WTC11 (cell line): Measurements from ENCODE around the gene RYR1. TPM values are rescaled to one million over a fixed set of nuclear protein-coding genes. Genes with fewer than 3 reads are reported as not detected.

ENCODE experiments used
- ATAC-seq: fragments of 200-7000 bp; cut with Tn5 transposase; 2 replicates; pipeline ENCODE4 v1.10.0; 2021; ENCODE audit warnings: mild to moderate bottlenecking, moderate library complexity
- CTCF ChIA-PET: fragments of 300-600 bp; sonication (Branson Sonifier 250); formaldehyde crosslinking; loops from one replicate; lab custom pipeline; 2021; ENCODE audit warnings: antibody characterized with exemption; lab: Charles Lee
- POLR2A ChIA-PET: fragments of 350-600 bp; sonication (Branson Sonifier 250); formaldehyde crosslinking; loops from one replicate; lab custom pipeline; 2021; ENCODE audit warnings: antibody characterized with exemption; lab: Charles Lee
- DNase-seq: peaks from one replicate; pipeline ENCODE4 v3.0.0; 2021; ENCODE audit warnings: low spot score
- H3K27ac Mint-ChIP-seq: 2 replicates; pipeline ENCODE4 v1.8.0; 2021; ENCODE audit warnings: mixed read lengths
- H3K27me3 Mint-ChIP-seq: 2 replicates; pipeline ENCODE4 v1.8.0; 2021; ENCODE audit warnings: low read depth, mild to moderate bottlenecking, moderate library complexity, mixed read lengths
- H3K36me3 Mint-ChIP-seq: 2 replicates; pipeline ENCODE4 v1.8.0; 2021; ENCODE audit warnings: mixed read lengths
- H3K4me1 Mint-ChIP-seq: 2 replicates; pipeline ENCODE4 v1.8.0; 2022; ENCODE audit warnings: mixed read lengths
- H3K4me3 Mint-ChIP-seq: 2 replicates; pipeline ENCODE4 v1.8.0; 2021; ENCODE audit warnings: mild to moderate bottlenecking, moderate library complexity, mixed read lengths
- H3K9me3 Mint-ChIP-seq: 2 replicates; pipeline ENCODE4 v1.8.0; 2021; ENCODE audit warnings: mixed read lengths
- AR ChIP-seq: fragments of 250-450 bp; sonication (Bioruptor Pico); IDR thresholded peaks from 2 replicates; pipeline ENCODE4 v1.9.0; 2021; ENCODE audit warnings: mild to moderate bottlenecking
- ATF3 ChIP-seq: sonication (generic); formaldehyde crosslinking; conservative IDR thresholded peaks from 2 replicates; pipeline ENCODE4 v1.8.1; 2022; ENCODE audit warnings: mild to moderate bottlenecking, missing genetic modification reagents
- E2F4 ChIP-seq: sonication (generic); formaldehyde crosslinking; IDR thresholded peaks from 2 replicates; pipeline ENCODE4 v1.8.1; 2022; ENCODE audit warnings: low read depth, mild to moderate bottlenecking, moderate library complexity, missing genetic modification reagents, borderline replicate concordance
- ELF4 ChIP-seq: sonication (generic); formaldehyde crosslinking; IDR thresholded peaks from 2 replicates; pipeline ENCODE4 v1.8.1; 2022; ENCODE audit warnings: low read depth, mild to moderate bottlenecking, moderate library complexity, missing genetic modification reagents
- FOXP1 ChIP-seq: sonication (generic); formaldehyde crosslinking; IDR thresholded peaks from 2 replicates; pipeline ENCODE4 v1.8.0; 2022; ENCODE audit warnings: missing genetic modification reagents, mild to moderate bottlenecking, moderate library complexity, borderline replicate concordance
- HMGA2 ChIP-seq: fragments of 250-450 bp; sonication (Bioruptor Pico); IDR thresholded peaks from 2 replicates; pipeline ENCODE4 v1.4.0; 2021; ENCODE audit warnings: mild to moderate bottlenecking, moderate library complexity
- JUN ChIP-seq: sonication (generic); formaldehyde crosslinking; IDR thresholded peaks from 2 replicates; pipeline ENCODE4 v1.8.0; 2023; ENCODE audit warnings: mild to moderate bottlenecking, missing genetic modification reagents
- MYBL2 ChIP-seq: sonication (generic); formaldehyde crosslinking; IDR thresholded peaks from 2 replicates; pipeline ENCODE4 v1.8.1; 2023; ENCODE audit warnings: mild to moderate bottlenecking, moderate library complexity, missing genetic modification reagents
- PRRX2 ChIP-seq: fragments of 250-450 bp; sonication (Bioruptor Pico); IDR thresholded peaks from 2 replicates; pipeline ENCODE4 v1.8.0; 2021; ENCODE audit warnings: mild to moderate bottlenecking
- RORB ChIP-seq: fragments of 250-450 bp; sonication (Bioruptor Pico); IDR thresholded peaks from 2 replicates; pipeline ENCODE4 v1.9.0; 2021; ENCODE audit warnings: mild to moderate bottlenecking
- SMAD3 ChIP-seq: sonication (generic); formaldehyde crosslinking; IDR thresholded peaks from 2 replicates; pipeline ENCODE4 v1.8.0; 2022; ENCODE audit warnings: missing genetic modification reagents, mild to moderate bottlenecking, borderline replicate concordance
- SMAD4 ChIP-seq: sonication (generic); formaldehyde crosslinking; IDR thresholded peaks from 2 replicates; pipeline ENCODE4 v1.8.0; 2022; ENCODE audit warnings: mild to moderate bottlenecking, missing genetic modification reagents
- TCF7 ChIP-seq: sonication (generic); formaldehyde crosslinking; IDR thresholded peaks from 2 replicates; pipeline ENCODE4 v1.8.0; 2022; ENCODE audit warnings: mild to moderate bottlenecking, low read depth, missing genetic modification reagents, moderate library complexity
- USF2 ChIP-seq: sonication (generic); formaldehyde crosslinking; IDR thresholded peaks from 2 replicates; pipeline ENCODE4 v1.8.1; 2023; ENCODE audit warnings: mild to moderate bottlenecking, missing genetic modification reagents, moderate library complexity
- ZNF121 ChIP-seq: sonication (generic); formaldehyde crosslinking; IDR thresholded peaks from 2 replicates; pipeline ENCODE4 v1.8.0; 2023; ENCODE audit warnings: missing genetic modification reagents
- ZNF263 ChIP-seq: sonication (generic); formaldehyde crosslinking; IDR thresholded peaks from 2 replicates; pipeline ENCODE4 v1.8.1; 2022; ENCODE audit warnings: low read depth, mild to moderate bottlenecking, moderate library complexity, missing genetic modification reagents
- ZNF396 ChIP-seq: fragments of 250-450 bp; sonication (Bioruptor Pico); IDR thresholded peaks from 2 replicates; pipeline ENCODE4 v1.8.0; 2021; ENCODE audit warnings: mild to moderate bottlenecking, moderate library complexity, borderline replicate concordance
- total RNA-seq: library from RNA; stranded (reverse); gene quantifications from 3 replicates; pipeline ENCODE4 v1.2.3, GENCODE V29; 2021

Gene RYR1
- total RNA-seq, 1 experiment from 2014 or later: 24.2 TPM

- H3K36me3 Mint-ChIP-seq: no peaks in the 10 kb centered on the region
- peaks cover 3% of the 10 kb centered on the region; the same call in 1 of the 2 replicates for H3K9me3 Mint-ChIP-seq
- TF ChIP-seq AR (no peak), ATF3 (CRISPR knock-in tag) (no peak), SMAD3 (CRISPR knock-in tag) (no peak), MYBL2 (no peak)
- ChIA-PET CTCF (no interaction called here), POLR2A (no interaction called here)
- no peak overlapping the region for H3K27ac Mint-ChIP-seq
- no peak for DNase-seq
- H3K27me3 Mint-ChIP-seq: peaks cover 3% of the 10 kb centered on the region
- H3K4me3 Mint-ChIP-seq: no peak overlapping the region
- ATAC-seq: no peak
- no peaks in the 10 kb centered on the region for H3K4me1 Mint-ChIP-seq
Observed at GRCh38 chr19:38606131-38606530, 172.6 kb downstream of the RYR1 start.

- TF ChIP-seq ELF4 (CRISPR knock-in tag): no peak
- no peak for TF ChIP-seq TCF7 (CRISPR knock-in tag)
- no peak for TF ChIP-seq FOXP1 (CRISPR knock-in tag)
- no peak for TF ChIP-seq SMAD4 (CRISPR knock-in tag)
- TF ChIP-seq E2F4: no peak
- TF ChIP-seq PRRX2: no peak
- no peak for TF ChIP-seq RORB (CRISPR knock-in tag)
- TF ChIP-seq JUN: no peak
- no peak for TF ChIP-seq ZNF121
- TF ChIP-seq ZNF396 (CRISPR knock-in tag): no peak
- no peak for TF ChIP-seq HMGA2 (CRISPR knock-in tag)
- TF ChIP-seq AR: no peak
- Mint-ChIP-seq H3K4me3 (no peak overlapping the region), H3K27me3 (peaks cover 3% of the 10 kb centered on the region), H3K9me3 (no peaks in the 10 kb centered on the region), H3K36me3 (peaks cover 3% of the 10 kb centered on the region), H3K4me1 (peaks cover 17% of the 10 kb centered on the region), H3K27ac (no peak overlapping the region)
- DNase-seq (no peak), ATAC-seq (no peak)
- POLR2A ChIA-PET: no interaction called here
- CTCF ChIA-PET: interaction anchor here (0.5 to 1.2 kb wide), 8 partner anchors 16 to 1640 kb away, joined by 3 to 4 read pairs (median 4); partner anchors contain the start of gene FAM98C
Observed at GRCh38 chr19:38614289-38614688, 180.8 kb downstream of the RYR1 start.

GRCh38 chr19:38615007-38615581, 181.6 kb downstream of the RYR1 start:
- Mint-ChIP-seq H3K36me3 (peaks cover 8% of the 10 kb centered on the region), H3K27ac (peak overlapping the region; percentile 14; the same call in 1 of the 2 replicates), H3K4me3 (no peak overlapping the region), H3K27me3 (no peaks in the 10 kb centered on the region; the same call in none of the 2 replicates), H3K4me1 (peaks cover 23% of the 10 kb centered on the region), H3K9me3 (no peaks in the 10 kb centered on the region)
- TF ChIP-seq ZNF263: no peak
- TF ChIP-seq USF2 (CRISPR knock-in tag): peak; percentile 51; the same call in 1 of the 2 replicates
- POLR2A ChIA-PET: interaction anchor here (0.7 kb wide), 1 partner anchor 258 kb away, joined by 5 read pairs; no protein-coding TSS in a partner anchor
- ATAC-seq: no peak
- no peak for DNase-seq
- CTCF ChIA-PET: interaction anchor here (0.7 to 1.3 kb wide), 3 partner anchors 26 to 212 kb away, joined by 3 to 5 read pairs (median 4); partner anchors contain the start of gene FAM98C
